EH (cell line): ENCODE results near the gene MARK2.
"Not testable (repeated sequence)": the region's sequence is repeated elsewhere in the genome, so short reads cannot be mapped to it uniquely, and the experiment has no call there.

Experiments used
- DNase-seq: peaks from one replicate; pipeline ENCODE4 v3.0.0-alpha.2; 2015; ENCODE audit warnings: low read depth

Gene MARK2

GRCh38 chr11:63838678-63839507 lies at the start of gene MARK2:
Gene MARK2 (plus strand): TSS chr11:63839110. CDS start chr11:63839507, 397 bp downstream.
- DNase-seq: peak; percentile 98

- peak; percentile 20 for DNase-seq
Measured at GRCh38 chr11:63791495-63792167, 47.3 kb upstream of the MARK2 start.

GRCh38 chr11:63793161-63793560 lies 45.7 kb upstream of the MARK2 start:
- no peak for DNase-seq

- DNase-seq: no peak
Measured at GRCh38 chr11:63795066-63795465, 43.8 kb upstream of the MARK2 start.

- no peak for DNase-seq
Measured at GRCh38 chr11:63800921-63801320, 38.0 kb upstream of the MARK2 start.

GRCh38 chr11:63802637-63803414 lies 36.1 kb upstream of the MARK2 start:
- peak; percentile 55 for DNase-seq

GRCh38 chr11:63804259-63804658 lies 34.7 kb upstream of the MARK2 start:
- no peak for DNase-seq

- peak; percentile 72 for DNase-seq
Measured at GRCh38 chr11:63805844-63806415, 33.0 kb upstream of the MARK2 start.

- not testable (repeated sequence) for DNase-seq
Measured at GRCh38 chr11:63810383-63810782, 28.5 kb upstream of the MARK2 start.

- no peak for DNase-seq
Measured at GRCh38 chr11:63811522-63811921, 27.4 kb upstream of the MARK2 start.

GRCh38 chr11:63813035-63813562 lies 25.8 kb upstream of the MARK2 start, which contains the start of gene SPINDOC:
Gene SPINDOC (plus strand): TSS chr11:63813456. CDS start chr11:63813687, 231 bp downstream.
- peak; percentile 78 for DNase-seq

- DNase-seq: peak; percentile 65
Measured at GRCh38 chr11:63813563-63814382, 25.1 kb upstream of the MARK2 start.

- DNase-seq: no peak
Measured at GRCh38 chr11:63814383-63814736, 24.6 kb upstream of the MARK2 start.

- no peak for DNase-seq
Measured at GRCh38 chr11:63816166-63816565, 22.7 kb upstream of the MARK2 start.

GRCh38 chr11:63816732-63817131 lies 22.2 kb upstream of the MARK2 start:
- no peak for DNase-seq

- no peak for DNase-seq
Measured at GRCh38 chr11:63817758-63818498, 21.0 kb upstream of the MARK2 start.

- DNase-seq: no peak
Measured at GRCh38 chr11:63818609-63819008, 20.3 kb upstream of the MARK2 start.

GRCh38 chr11:63821411-63821810 lies 17.5 kb upstream of the MARK2 start:
- no peak for DNase-seq

- DNase-seq: no peak
Measured at GRCh38 chr11:63826471-63827190, 12.3 kb upstream of the MARK2 start.
